Neural progenitor cell (in vitro differentiated cells): ENCODE results near the gene LURAP1L. TPM values are rescaled to one million over a fixed set of nuclear protein-coding genes. Genes with fewer than 3 reads are reported as not detected.

ENCODE experiments used
- DNase-seq: peaks from one replicate; pipeline ENCODE4 v3.0.0-alpha.2; 2016; ENCODE audit warnings: low spot score
- H2AFZ ChIP-seq: fragments of 200-600 bp; sonication (generic); replicated peaks from 2 replicates; pipeline ENCODE4 v1.6.1; 2016; ENCODE audit warnings: antibody characterized with exemption
- H3F3A ChIP-seq: fragments of 200-600 bp; sonication (generic); 2 replicates; pipeline ENCODE4 v1.6.1; 2016; ENCODE audit warnings: antibody characterized with exemption, low read depth
- H3K27ac ChIP-seq: fragments of 200-600 bp; sonication (generic); 2 replicates; pipeline ENCODE4 v1.5.1; 2016; ENCODE audit warnings: mild to moderate bottlenecking
- H3K27me3 ChIP-seq: fragments of 200-600 bp; sonication (generic); 2 replicates; pipeline ENCODE4 v1.6.1; 2016; ENCODE audit warnings: mild to moderate bottlenecking, moderate library complexity
- H3K36me3 ChIP-seq: fragments of 200-600 bp; sonication (generic); 2 replicates; pipeline ENCODE4 v1.5.1; 2016
- H3K4me1 ChIP-seq: fragments of 200-600 bp; sonication (generic); 2 replicates; pipeline ENCODE4 v1.6.1; 2016; ENCODE audit warnings: mixed run types
- H3K4me2 ChIP-seq: fragments of 200-600 bp; sonication (generic); 2 replicates; pipeline ENCODE4 v1.6.1; 2016
- H3K4me3 ChIP-seq: fragments of 200-600 bp; sonication (generic); 2 replicates; pipeline ENCODE4 v1.5.1; 2016
- H3K79me2 ChIP-seq: fragments of 200-600 bp; sonication (generic); 2 replicates; pipeline ENCODE4 v1.6.1; 2016; ENCODE audit warnings: low read depth
- H3K9ac ChIP-seq: fragments of 200-600 bp; sonication (generic); 2 replicates; pipeline ENCODE4 v1.6.1; 2016
- H3K9me3 ChIP-seq: fragments of 200-600 bp; sonication (generic); 2 replicates; pipeline ENCODE4 v1.5.1; 2016; ENCODE audit warnings: low read depth
- H4K20me1 ChIP-seq: fragments of 200-600 bp; sonication (generic); 2 replicates; pipeline ENCODE4 v1.6.1; 2016; ENCODE audit warnings: low read depth
- H3K27ac Mint-ChIP-seq: 3 replicates; pipeline ENCODE4 v1.8.0; 2021; ENCODE audit warnings: mixed read lengths
- H3K27me3 Mint-ChIP-seq: 2 replicates; pipeline ENCODE4 v1.8.0; 2022; ENCODE audit warnings: low read depth, mild to moderate bottlenecking, inconsistent platforms, moderate library complexity, mixed read lengths; ENCODE audit not compliant: insufficient read depth
- H3K36me3 Mint-ChIP-seq: 3 replicates; pipeline ENCODE4 v1.8.0; 2021; ENCODE audit warnings: mixed read lengths
- H3K4me1 Mint-ChIP-seq: 3 replicates; pipeline ENCODE4 v1.8.0; 2021; ENCODE audit warnings: mixed read lengths
- H3K4me3 Mint-ChIP-seq: 3 replicates; pipeline ENCODE4 v1.8.0; 2021; ENCODE audit warnings: mild to moderate bottlenecking, moderate library complexity, mixed read lengths
- H3K9me3 Mint-ChIP-seq: 3 replicates; pipeline ENCODE4 v1.8.0; 2020; ENCODE audit warnings: mixed read lengths
- CTCF ChIP-seq: fragments of 200-600 bp; sonication (generic); IDR thresholded peaks from 2 replicates; pipeline ENCODE4 v1.5.1; 2017; ENCODE audit warnings: antibody characterized with exemption, mild to moderate bottlenecking
- EZH2 ChIP-seq: fragments of 200-600 bp; sonication (generic); IDR thresholded peaks from 2 replicates; pipeline ENCODE4 v1.6.1; 2017; ENCODE audit warnings: antibody characterized with exemption, mild to moderate bottlenecking, moderate library complexity
- EZH2phosphoT487 ChIP-seq: fragments of 200-600 bp; sonication (generic); IDR thresholded peaks from 2 replicates; pipeline ENCODE4 v1.6.1; 2017; ENCODE audit warnings: antibody characterized with exemption
- total RNA-seq: library from RNA; depleted of rRNA; stranded (reverse); fragments of >200 nt; gene quantifications from 2 replicates; pipeline ENCODE4 v1.2.3, GENCODE V29; 2015; ENCODE audit warnings: low replicate concordance

LURAP1L gene
- total RNA-seq, 1 donor from 2014 or later, result 0.75 TPM

- H3F3A ChIP-seq, result no peaks in the 10 kb centered on the region
- Mint-ChIP-seq H3K36me3 (no peaks in the 10 kb centered on the region), H3K27me3 (no peaks in the 10 kb centered on the region), H3K4me1 (peaks cover 3% of the 10 kb centered on the region), H3K4me3 (no peak overlapping the region), H3K27ac (no peak overlapping the region), H3K9me3 (peaks cover 4% of the 10 kb centered on the region)
- H2AFZ ChIP-seq, result no peak overlapping the region
- no peak overlapping the region for H3K27ac ChIP-seq
- H3K4me3 ChIP-seq, result no peak overlapping the region
- H4K20me1 ChIP-seq, result no peaks in the 10 kb centered on the region
- no peaks in the 10 kb centered on the region for H3K79me2 ChIP-seq
- peaks cover 11% of the 10 kb centered on the region for H3K4me1 ChIP-seq
- TF ChIP-seq EZH2 (no peak), CTCF (no peak)
- DNase-seq, result no peak
- no peaks in the 10 kb centered on the region for H3K9me3 ChIP-seq
- H3K9ac ChIP-seq, result no peak overlapping the region
- H3K36me3 ChIP-seq, result no peaks in the 10 kb centered on the region
- no peak overlapping the region for H3K4me2 ChIP-seq
- H3K27me3 ChIP-seq, result no peaks in the 10 kb centered on the region
These were observed 37.9 kb downstream of the LURAP1L start for GRCh38 chr9:12812710-12813109.

- H3K27me3 ChIP-seq, result no peaks in the 10 kb centered on the region
- Mint-ChIP-seq H3K9me3 (peaks cover 3% of the 10 kb centered on the region), H3K4me1 (peaks cover 3% of the 10 kb centered on the region), H3K27me3 (no peaks in the 10 kb centered on the region), H3K4me3 (no peak overlapping the region), H3K36me3 (no peaks in the 10 kb centered on the region), H3K27ac (no peak overlapping the region)
- no peaks in the 10 kb centered on the region for H3K36me3 ChIP-seq
- H3F3A ChIP-seq, result no peaks in the 10 kb centered on the region
- peaks cover 11% of the 10 kb centered on the region for H3K4me1 ChIP-seq
- no peak overlapping the region for H3K9ac ChIP-seq
- TF ChIP-seq EZH2phosphoT487 (no peak), EZH2 (no peak), CTCF (no peak)
- no peak overlapping the region for H3K27ac ChIP-seq
- H4K20me1 ChIP-seq, result no peaks in the 10 kb centered on the region
- H3K4me2 ChIP-seq, result no peak overlapping the region
- no peak overlapping the region for H2AFZ ChIP-seq
- H3K9me3 ChIP-seq, result no peaks in the 10 kb centered on the region
- H3K79me2 ChIP-seq, result no peaks in the 10 kb centered on the region
- no peak overlapping the region for H3K4me3 ChIP-seq
- DNase-seq, result no peak
These were observed 38.7 kb downstream of the LURAP1L start for GRCh38 chr9:12813533-12813932.

DNA sequence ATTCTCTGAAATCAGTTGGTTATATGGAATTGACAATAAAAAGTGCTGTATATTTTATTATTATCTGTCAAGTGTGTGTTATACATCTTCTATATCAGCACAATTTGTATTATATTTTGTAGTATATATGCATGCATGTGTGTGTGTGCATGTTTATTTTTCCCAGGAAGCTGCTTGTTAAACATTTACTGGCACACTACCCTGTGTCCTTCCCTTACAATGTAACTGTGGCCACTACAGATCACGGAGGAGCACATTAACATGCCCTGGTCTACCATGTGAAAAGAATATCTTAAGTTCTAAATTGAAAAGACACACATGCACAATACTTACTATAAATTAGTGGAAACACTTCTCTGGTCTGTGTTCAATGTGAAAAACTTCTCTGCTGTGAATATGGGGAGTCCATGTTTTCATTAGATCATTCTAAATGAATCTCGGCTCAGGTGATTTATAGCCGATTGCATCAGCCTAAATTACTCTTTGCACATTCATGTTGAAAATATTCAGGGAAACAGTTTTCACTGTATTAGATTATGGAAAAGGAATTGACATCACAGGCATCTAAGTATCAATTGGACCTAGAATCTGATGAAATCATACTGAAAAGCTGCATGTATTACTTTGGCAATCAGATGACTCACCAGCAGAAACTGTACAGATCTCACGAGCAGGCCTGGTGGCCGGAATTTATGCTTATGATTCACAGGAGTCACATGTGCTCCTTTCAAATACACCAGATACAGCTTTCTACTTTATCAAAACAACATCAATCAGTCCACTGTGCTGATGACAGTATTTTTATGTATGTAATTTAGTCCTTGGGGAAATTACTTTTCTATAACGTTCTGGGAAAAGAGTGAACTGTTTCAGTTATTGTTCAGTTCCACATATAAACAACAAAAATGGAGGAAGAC, 39.4 kb downstream of the LURAP1L start:
- DNase-seq, result no peak
- H3K9me3 Mint-ChIP-seq, result no peaks in the 10 kb centered on the region
- H3K4me3 ChIP-seq, result no peak overlapping the region
- no peak overlapping the region for H3K27ac ChIP-seq
- no peaks in the 10 kb centered on the region for H3K36me3 ChIP-seq
- no peaks in the 10 kb centered on the region for H3K27me3 ChIP-seq
- H3K4me1 Mint-ChIP-seq, result peaks cover 3% of the 10 kb centered on the region
- no peaks in the 10 kb centered on the region for H4K20me1 ChIP-seq
- no peaks in the 10 kb centered on the region for H3F3A ChIP-seq
- H3K27me3 Mint-ChIP-seq, result no peaks in the 10 kb centered on the region
- no peak overlapping the region for H3K4me2 ChIP-seq
- no peak for TF ChIP-seq EZH2
- TF ChIP-seq EZH2phosphoT487, result no peak
- no peak for TF ChIP-seq CTCF
- no peak overlapping the region for H3K27ac Mint-ChIP-seq
- no peaks in the 10 kb centered on the region for H3K9me3 ChIP-seq
- no peak overlapping the region for H3K4me3 Mint-ChIP-seq
- no peak overlapping the region for H2AFZ ChIP-seq
- no peak overlapping the region for H3K9ac ChIP-seq
- H3K79me2 ChIP-seq, result no peaks in the 10 kb centered on the region
- peaks cover 9% of the 10 kb centered on the region for H3K4me1 ChIP-seq
- no peaks in the 10 kb centered on the region for H3K36me3 Mint-ChIP-seq
